ENCODE measurements around the gene CABP2.

Gene CABP2

GRCh38 chr11:67506426-67507051, 16.7 kb downstream of the CABP2 start:
- Mint-ChIP-seq H3K36me3 (peaks cover 75% of the 10 kb centered on the region), H3K4me3 (peak overlapping the region; percentile 96), H3K4me1 (peaks cover 47% of the 10 kb centered on the region), H3K9me3 (no peaks in the 10 kb centered on the region), H3K27ac (peak overlapping the region; percentile 96)
- no peak for DNase-seq (ENCODE audit: low spot score in 2 of 2)
- ATAC-seq: no peak

GRCh38 chr11:67505605-67506396, 17.4 kb downstream of the CABP2 start:
- H3K4me3 Mint-ChIP-seq: peak overlapping the region; percentile 96
- H3K27ac Mint-ChIP-seq: peak overlapping the region; percentile 96
- H3K4me1 Mint-ChIP-seq: peaks cover 55% of the 10 kb centered on the region
- H3K36me3 Mint-ChIP-seq: peaks cover 82% of the 10 kb centered on the region
- no peaks in the 10 kb centered on the region for H3K9me3 Mint-ChIP-seq
- ATAC-seq: peak; percentile 72
- peak; percentile 90 to 95 for DNase-seq (ENCODE audit: low spot score in 2 of 2)

- peak within 1 kb of the TSS; percentile 96 for H3K4me3 Mint-ChIP-seq
- DNase-seq (ENCODE audit: low spot score in 2 of 2) (peak; percentile 80 to 91), ATAC-seq (peak; percentile 22)
- peak within 1 kb of the TSS; percentile 96 for H3K27ac Mint-ChIP-seq
- H3K9me3 Mint-ChIP-seq: no peaks in the 10 kb centered on the region
- H3K36me3 Mint-ChIP-seq: peaks cover 90% of the 10 kb centered on the region
- H3K4me1 Mint-ChIP-seq: peaks cover 58% of the 10 kb centered on the region
Observed at GRCh38 chr11:67504950-67505581, 18.2 kb downstream of the CABP2 start, which contains the start of gene PITPNM1. Gene PITPNM1 (minus strand): TSS chr11:67505363. CDS start chr11:67504180, 1,183 bp downstream.

GRCh38 chr11:67504005-67504949, 19.0 kb downstream of the CABP2 start:
- DNase-seq (ENCODE audit: low spot score in 2 of 2): peak; percentile 37 to 85
- Mint-ChIP-seq H3K27ac (peak overlapping the region; percentile 96), H3K4me3 (peak overlapping the region; percentile 96), H3K4me1 (peaks cover 55% of the 10 kb centered on the region), H3K36me3 (peaks cover 90% of the 10 kb centered on the region), H3K9me3 (no peaks in the 10 kb centered on the region)
- no peak for ATAC-seq

GRCh38 chr11:67503119-67504004, 19.9 kb downstream of the CABP2 start:
- Mint-ChIP-seq H3K4me1 (peaks cover 48% of the 10 kb centered on the region), H3K36me3 (peaks cover 90% of the 10 kb centered on the region), H3K4me3 (peak overlapping the region; percentile 96), H3K27ac (peak overlapping the region; percentile 61), H3K9me3 (no peaks in the 10 kb centered on the region)
- DNase-seq (ENCODE audit: low spot score in 2 of 2): no peak
- ATAC-seq: no peak

GRCh38 chr11:67502328-67502979, 20.8 kb downstream of the CABP2 start:
- ATAC-seq (no peak), DNase-seq (ENCODE audit: low spot score in 2 of 2) (no peak)
- H3K4me3 Mint-ChIP-seq: peak overlapping the region; percentile 96
- peak overlapping the region; percentile 61 for H3K27ac Mint-ChIP-seq
- peaks cover 48% of the 10 kb centered on the region for H3K4me1 Mint-ChIP-seq
- H3K36me3 Mint-ChIP-seq: peaks cover 90% of the 10 kb centered on the region
- H3K9me3 Mint-ChIP-seq: no peaks in the 10 kb centered on the region

GRCh38 chr11:67501854-67502253, 21.4 kb downstream of the CABP2 start:
- Mint-ChIP-seq H3K27ac (no peak overlapping the region), H3K4me3 (no peak overlapping the region), H3K9me3 (no peaks in the 10 kb centered on the region), H3K36me3 (peaks cover 90% of the 10 kb centered on the region), H3K4me1 (peaks cover 42% of the 10 kb centered on the region)
- ATAC-seq (no peak), DNase-seq (ENCODE audit: low spot score in 2 of 2) (no peak)

GRCh38 chr11:67500831-67501715, 22.2 kb downstream of the CABP2 start:
- Mint-ChIP-seq H3K4me1 (peaks cover 35% of the 10 kb centered on the region), H3K27ac (peak overlapping the region; percentile 40), H3K4me3 (no peak overlapping the region), H3K36me3 (peaks cover 90% of the 10 kb centered on the region), H3K9me3 (no peaks in the 10 kb centered on the region)
- DNase-seq (ENCODE audit: low spot score in 2 of 2): no peak
- ATAC-seq: no peak

GRCh38 chr11:67500484-67500821, 22.8 kb downstream of the CABP2 start:
- no peak for DNase-seq (ENCODE audit: low spot score in 2 of 2)
- H3K27ac Mint-ChIP-seq: peak overlapping the region; percentile 40
- H3K4me1 Mint-ChIP-seq: peaks cover 35% of the 10 kb centered on the region
- H3K9me3 Mint-ChIP-seq: no peaks in the 10 kb centered on the region
- H3K4me3 Mint-ChIP-seq: no peak overlapping the region
- peaks cover 91% of the 10 kb centered on the region for H3K36me3 Mint-ChIP-seq
- ATAC-seq: no peak

GRCh38 chr11:67499808-67500483, 23.3 kb downstream of the CABP2 start:
- no peak for ATAC-seq
- H3K4me1 Mint-ChIP-seq: peaks cover 34% of the 10 kb centered on the region
- H3K36me3 Mint-ChIP-seq: peaks cover 92% of the 10 kb centered on the region
- DNase-seq (ENCODE audit: low spot score in 2 of 2): no peak
- no peak overlapping the region for H3K4me3 Mint-ChIP-seq
- no peak overlapping the region for H3K27ac Mint-ChIP-seq
- no peaks in the 10 kb centered on the region for H3K9me3 Mint-ChIP-seq

- H3K27ac Mint-ChIP-seq: no peak overlapping the region
- DNase-seq (ENCODE audit: low spot score in 2 of 2) (no peak), ATAC-seq (no peak)
- H3K4me3 Mint-ChIP-seq: no peak overlapping the region
- no peaks in the 10 kb centered on the region for H3K9me3 Mint-ChIP-seq
- peaks cover 31% of the 10 kb centered on the region for H3K4me1 Mint-ChIP-seq
- H3K36me3 Mint-ChIP-seq: peaks cover 99% of the 10 kb centered on the region
Observed at GRCh38 chr11:67498544-67498972, 24.7 kb downstream of the CABP2 start.

- H3K4me1 Mint-ChIP-seq: peaks cover 23% of the 10 kb centered on the region
- DNase-seq (ENCODE audit: low spot score in 2 of 2) (no peak), ATAC-seq (no peak)
- H3K4me3 Mint-ChIP-seq: no peak overlapping the region
- peaks cover 99% of the 10 kb centered on the region for H3K36me3 Mint-ChIP-seq
- no peaks in the 10 kb centered on the region for H3K9me3 Mint-ChIP-seq
- peak overlapping the region; percentile 61 for H3K27ac Mint-ChIP-seq
Observed at GRCh38 chr11:67497656-67498291, 25.5 kb downstream of the CABP2 start.
